HL-60 (cell line): ENCODE data around the gene CIB2.
"Not testable (repeated sequence)": the region's sequence is repeated elsewhere in the genome, so short reads cannot be mapped to it uniquely, and the experiment has no call there.

Experiments
- DNase-seq, 2 experiments: peaks; one replicate each; pipeline ENCODE4 v3.0.0-alpha.2; 2010 to 2020; ENCODE audit warnings: low read depth in 1 of 2, low spot score in 1 of 2
- H3K27ac ChIP-seq: fragments of 250-450 bp; sonication (Bioruptor Pico); replicated peaks from 2 replicates; pipeline ENCODE4 v1.5.1; 2020; ENCODE audit warnings: mild to moderate bottlenecking, moderate library complexity
- H3K27me3 ChIP-seq: fragments of 250-450 bp; sonication (Bioruptor Pico); 2 replicates; pipeline ENCODE4 v1.5.1; 2021; ENCODE audit warnings: mild to moderate bottlenecking, moderate library complexity; ENCODE audit not compliant: insufficient read depth, poor library complexity, severe bottlenecking
- H3K4me3 ChIP-seq: replicated peaks from 2 replicates; pipeline ENCODE4 v1.5.1; 2011; ENCODE audit warnings: mild to moderate bottlenecking, control low read depth, low read length; ENCODE audit not compliant: insufficient read depth
- GABPA ChIP-seq: IDR thresholded peaks from 2 replicates; pipeline ENCODE4 v1.6.1; 2012; ENCODE audit warnings: low read depth
- POLR2AphosphoS5 ChIP-seq: IDR thresholded peaks from 2 replicates; pipeline ENCODE4 v1.6.1; 2012; ENCODE audit warnings: low read depth
- REST ChIP-seq: IDR thresholded peaks from 2 replicates; pipeline ENCODE4 v1.6.1; 2012; ENCODE audit warnings: low read depth; ENCODE audit not compliant: insufficient replicate concordance
- SPI1 ChIP-seq: IDR thresholded peaks from 2 replicates; pipeline ENCODE4 v1.6.1; 2012; ENCODE audit warnings: low read depth, mild to moderate bottlenecking, borderline replicate concordance
- TF ChIP-seq, protein P1 (sequence below): IDR thresholded peaks from one replicate; pipeline ENCODE4 v1.5.1; 2011; ENCODE audit warnings: low read length, control low read depth, inconsistent platforms; ENCODE audit not compliant: insufficient read depth

CIB2 gene

DNA sequence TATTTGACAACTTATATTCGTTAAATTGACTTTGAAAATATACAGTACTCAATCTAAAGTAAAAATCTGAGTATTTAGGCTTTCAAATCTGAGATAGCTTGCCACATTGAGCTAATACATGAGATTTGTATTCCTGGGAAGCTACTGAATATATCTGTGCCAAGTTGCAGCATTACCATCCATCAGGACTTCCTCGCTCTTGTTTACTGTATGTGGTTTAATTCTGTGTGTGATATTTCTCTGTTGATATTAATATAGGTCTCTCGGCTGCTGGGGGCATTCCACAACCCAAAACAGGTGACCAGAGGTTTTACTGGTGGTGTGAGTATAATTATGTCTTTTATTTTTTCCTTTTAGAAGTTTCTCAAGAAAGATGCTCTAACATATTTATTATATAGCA, 23.7 kb upstream of the CIB2 start:
- DNase-seq = no peak
- Histone ChIP-seq H3K27ac (no peak overlapping the region), H3K4me3 (no peak overlapping the region), H3K27me3 (no peaks in the 10 kb centered on the region)
- TF ChIP-seq SPI1 = no peak
- TF ChIP-seq GABPA = no peak

DNA sequence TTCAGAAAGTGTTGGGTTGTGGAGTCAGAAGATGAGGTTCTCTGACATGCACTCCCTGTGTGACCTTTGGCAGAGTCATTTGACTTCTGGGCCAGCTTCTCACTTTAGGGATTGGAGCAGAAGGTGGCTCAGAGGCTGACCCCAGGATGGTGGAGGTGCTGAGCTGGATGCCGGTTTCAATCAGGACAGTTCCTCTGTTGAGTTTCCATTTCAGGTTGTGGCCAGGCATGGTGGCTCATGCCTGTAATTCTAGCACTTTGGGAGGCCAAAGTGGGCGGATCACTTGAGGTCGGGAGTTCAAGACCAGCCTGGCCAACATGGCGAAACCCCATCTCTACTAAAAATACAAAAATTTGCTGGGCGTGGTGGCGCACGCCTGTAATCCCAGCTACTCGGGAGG, 19.8 kb upstream of the CIB2 start:
- not testable (repeated sequence) for H3K4me3 ChIP-seq, H3K27me3 ChIP-seq, H3K27ac ChIP-seq, DNase-seq

GRCh38 chr15:78149805-78150751, 18.8 kb upstream of the CIB2 start:
- TF ChIP-seq, protein P1, sequence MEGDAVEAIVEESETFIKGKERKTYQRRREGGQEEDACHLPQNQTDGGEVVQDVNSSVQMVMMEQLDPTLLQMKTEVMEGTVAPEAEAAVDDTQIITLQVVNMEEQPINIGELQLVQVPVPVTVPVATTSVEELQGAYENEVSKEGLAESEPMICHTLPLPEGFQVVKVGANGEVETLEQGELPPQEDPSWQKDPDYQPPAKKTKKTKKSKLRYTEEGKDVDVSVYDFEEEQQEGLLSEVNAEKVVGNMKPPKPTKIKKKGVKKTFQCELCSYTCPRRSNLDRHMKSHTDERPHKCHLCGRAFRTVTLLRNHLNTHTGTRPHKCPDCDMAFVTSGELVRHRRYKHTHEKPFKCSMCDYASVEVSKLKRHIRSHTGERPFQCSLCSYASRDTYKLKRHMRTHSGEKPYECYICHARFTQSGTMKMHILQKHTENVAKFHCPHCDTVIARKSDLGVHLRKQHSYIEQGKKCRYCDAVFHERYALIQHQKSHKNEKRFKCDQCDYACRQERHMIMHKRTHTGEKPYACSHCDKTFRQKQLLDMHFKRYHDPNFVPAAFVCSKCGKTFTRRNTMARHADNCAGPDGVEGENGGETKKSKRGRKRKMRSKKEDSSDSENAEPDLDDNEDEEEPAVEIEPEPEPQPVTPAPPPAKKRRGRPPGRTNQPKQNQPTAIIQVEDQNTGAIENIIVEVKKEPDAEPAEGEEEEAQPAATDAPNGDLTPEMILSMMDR = no peak
- no peak for TF ChIP-seq SPI1
- no peak for TF ChIP-seq REST
- no peak for TF ChIP-seq POLR2AphosphoS5
- no peak for TF ChIP-seq GABPA
- Histone ChIP-seq H3K27ac (peak overlapping the region; percentile 53), H3K27me3 (no peaks in the 10 kb centered on the region), H3K4me3 (peak overlapping the region; percentile 87)
- no peak for DNase-seq

DNA sequence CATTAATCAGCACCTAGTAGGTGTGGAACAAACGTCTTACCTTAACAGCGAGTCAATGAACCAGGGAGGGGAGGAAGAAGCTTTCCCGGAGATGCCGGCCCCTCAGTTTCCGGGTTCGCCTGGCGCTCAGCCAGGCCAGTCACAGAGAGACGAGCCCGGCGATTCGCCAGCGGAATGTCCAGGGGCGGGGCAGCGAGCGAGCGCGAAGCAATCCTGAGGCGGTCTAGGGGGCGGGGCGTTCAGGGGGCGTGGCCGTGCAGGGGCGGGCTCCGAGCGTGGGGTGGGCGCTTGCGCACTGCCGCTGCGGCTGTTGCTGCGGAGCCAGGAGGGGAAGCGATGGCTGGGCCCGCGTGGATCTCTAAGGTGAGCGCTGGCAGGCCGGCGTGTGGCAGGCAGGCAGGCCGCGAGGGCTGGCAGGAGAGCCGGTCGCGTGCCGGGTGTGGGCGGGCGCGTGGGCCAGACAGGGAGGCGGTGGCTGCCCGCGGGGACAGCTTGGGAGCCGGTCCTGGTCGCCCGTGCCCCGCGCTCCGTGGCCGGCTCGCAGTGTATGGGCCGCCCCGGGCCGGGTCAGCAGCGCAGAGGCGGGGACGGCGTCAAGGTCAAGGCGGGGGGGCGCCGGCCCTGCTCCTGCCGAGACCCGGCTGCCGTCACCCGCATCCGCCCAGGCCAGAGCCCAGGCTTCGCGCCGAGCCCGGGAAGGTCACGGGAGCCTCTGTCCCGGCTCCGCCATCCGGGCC, 18.0 kb upstream of the CIB2 start, which contains the start of gene IDH3A:
IDH3A (plus strand) TSS at position 295 of the 737 bp plus-strand sequence; CDS start at position 337, 42 bp downstream.
- Histone ChIP-seq H3K27me3 (no peaks in the 10 kb centered on the region), H3K4me3 (peak within 1 kb of the TSS; percentile 87), H3K27ac (peak within 1 kb of the TSS; percentile 62)
- DNase-seq = peak; percentile 89 to 98
- TF ChIP-seq POLR2AphosphoS5 = peak; percentile 68
- no peak for TF ChIP-seq SPI1
- TF ChIP-seq GABPA = peak; percentile 64

DNA sequence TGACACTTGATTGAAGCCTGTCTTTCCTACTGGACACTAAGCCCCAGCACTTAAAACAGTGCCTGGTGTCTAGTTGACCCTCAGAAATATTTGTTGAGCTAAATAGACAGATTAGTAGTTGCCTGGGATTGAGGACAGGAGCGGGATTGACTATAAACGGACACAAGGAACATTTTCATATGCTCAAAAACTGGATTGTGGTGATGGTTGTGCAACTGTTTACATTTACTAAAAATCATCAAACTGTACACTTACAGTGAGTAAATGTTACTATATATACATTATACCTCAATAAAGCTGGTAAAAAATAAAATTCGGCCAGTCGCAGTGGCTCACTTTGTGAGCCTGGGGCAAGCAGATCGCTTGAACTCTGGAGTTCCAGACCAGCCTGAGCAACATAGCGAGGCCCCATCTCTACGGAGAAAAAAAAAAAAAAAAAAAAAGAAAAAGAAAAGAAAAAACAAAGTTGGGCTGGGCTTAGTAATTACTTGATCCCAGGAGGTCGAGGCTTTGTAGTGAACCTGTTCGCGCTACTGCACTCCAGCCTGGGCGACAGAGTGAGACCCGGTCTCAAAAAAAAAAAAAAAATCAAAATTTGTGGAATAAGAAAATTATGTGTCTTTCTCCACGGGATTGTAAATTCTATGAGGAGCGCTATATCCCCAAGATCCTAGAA, 17.3 kb upstream of the CIB2 start:
- no peak for TF ChIP-seq SPI1
- TF ChIP-seq, protein P1 = no peak
- TF ChIP-seq POLR2AphosphoS5 = no peak
- TF ChIP-seq REST = no peak
- TF ChIP-seq GABPA = no peak
- no peaks in the 10 kb centered on the region for H3K27me3 ChIP-seq
- DNase-seq = no peak
- peak overlapping the region; percentile 49 for H3K4me3 ChIP-seq
- H3K27ac ChIP-seq = peak overlapping the region; percentile 62
